ENCODE data around the gene FSCN2. TPM values are rescaled to one million over a fixed set of nuclear protein-coding genes. Genes with fewer than 3 reads are reported as not detected.
A peak's percentile ranks its signal among the peaks of the same experiment; 100 is the strongest.

The FSCN2 gene
- total and polyA plus RNA-seq, 2 donors from 2014 or later = 0.26 to 3.8 TPM

DNA sequence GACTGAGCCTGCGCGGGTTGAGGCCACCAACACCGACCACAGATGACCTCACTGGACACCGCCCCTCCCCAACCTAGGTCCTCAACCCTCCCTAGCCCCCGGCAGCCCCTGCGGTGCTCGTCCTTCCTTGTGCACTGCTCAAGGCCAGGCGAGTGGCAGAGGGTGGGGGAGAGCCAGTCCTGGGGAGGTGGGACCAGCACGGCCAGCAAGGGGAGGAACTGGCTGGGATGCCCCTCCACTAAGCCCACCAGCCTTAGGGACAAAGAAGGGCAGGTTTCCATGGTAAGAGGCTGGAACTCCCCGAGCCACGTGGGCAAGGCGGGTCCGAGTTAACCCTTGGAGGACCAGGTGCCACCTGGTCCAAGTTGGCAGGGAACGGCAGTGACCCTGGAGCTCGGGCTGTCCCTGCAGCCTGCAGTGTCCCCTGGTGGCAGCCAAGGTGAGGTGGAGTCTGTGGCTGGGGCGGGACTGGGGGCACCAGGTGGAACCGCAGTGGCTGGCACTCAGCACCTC lies 9.2 kb downstream of the FSCN2 start:
- peaks cover 9% of the 10 kb centered on the region for H3K27me3 ChIP-seq (ENCODE audit: control insufficient read depth, insufficient read depth, low read length)
- DNase-seq = peak in 4 of 5 donors; percentile 89 to 91 (median 90)
- no peak for FAIRE-seq
- H3K27ac ChIP-seq (ENCODE audit: low read depth in 2 of 2, low read length in 2 of 2) = no peak overlapping the region
- peak; percentile 70 for TF ChIP-seq CTCF (IDR thresholded peaks at IDR 0.05; ENCODE audit: borderline replicate concordance, extremely low read depth, insufficient read depth)
- H3K9ac ChIP-seq (ENCODE audit: low read length in 3 of 3) = no peak overlapping the region
- intact Hi-C loops (cut with DNase I) = no loop called here
- no peaks in the 10 kb centered on the region for H3K36me3 ChIP-seq (ENCODE audit: control insufficient read depth in 2 of 3, insufficient read depth in 3 of 3, low read length in 3 of 3)
- H3K4me3 ChIP-seq (ENCODE audit: low read length in 3 of 3) = no peak overlapping the region
- peaks cover 0 to 10% (median 0%) of the 10 kb centered on the region in 3 donors for H3K4me1 ChIP-seq (ENCODE audit: control insufficient read depth in 2 of 3, insufficient read depth in 2 of 3, low read depth in 1 of 3, low read length in 3 of 3)
- H3K9me3 ChIP-seq (ENCODE audit: control insufficient read depth in 2 of 3, insufficient read depth in 1 of 3, low read length in 3 of 3) = no peaks in the 10 kb centered on the region

- peaks cover 9% of the 10 kb centered on the region for H3K27me3 ChIP-seq (ENCODE audit: control insufficient read depth, insufficient read depth, low read length)
- no peak overlapping the region for H3K27ac ChIP-seq (ENCODE audit: low read depth in 2 of 2, low read length in 2 of 2)
- H3K4me1 ChIP-seq (ENCODE audit: control insufficient read depth in 2 of 3, insufficient read depth in 2 of 3, low read depth in 1 of 3, low read length in 3 of 3) = peaks cover 0 to 10% (median 0%) of the 10 kb centered on the region in 3 donors
- TF ChIP-seq CTCF (IDR thresholded peaks at IDR 0.05; ENCODE audit: borderline replicate concordance, extremely low read depth, insufficient read depth) = no peak
- no peaks in the 10 kb centered on the region for H3K9me3 ChIP-seq (ENCODE audit: control insufficient read depth in 2 of 3, insufficient read depth in 1 of 3, low read length in 3 of 3)
- FAIRE-seq (no peak), DNase-seq (peak in 2 of 5 donors; percentile 37 to 75)
- no peak overlapping the region for H3K4me3 ChIP-seq (ENCODE audit: low read length in 3 of 3)
- H3K9ac ChIP-seq (ENCODE audit: low read length in 3 of 3) = no peak overlapping the region
- intact Hi-C loops (cut with DNase I) = no loop called here
- H3K36me3 ChIP-seq (ENCODE audit: control insufficient read depth in 2 of 3, insufficient read depth in 3 of 3, low read length in 3 of 3) = no peaks in the 10 kb centered on the region
Observed at GRCh38 chr17:81537856-81538555, 9.8 kb downstream of the FSCN2 start.

- Histone ChIP-seq H3K36me3 (ENCODE audit: control insufficient read depth in 2 of 3, insufficient read depth in 3 of 3, low read length in 3 of 3) (peaks cover 0 to 6% (median 0%) of the 10 kb centered on the region in 3 donors), H3K27me3 (ENCODE audit: control insufficient read depth, insufficient read depth, low read length) (peaks cover 9% of the 10 kb centered on the region), H3K27ac (ENCODE audit: low read depth in 2 of 2, low read length in 2 of 2) (no peak overlapping the region), H3K9me3 (ENCODE audit: control insufficient read depth in 2 of 3, insufficient read depth in 1 of 3, low read length in 3 of 3) (no peaks in the 10 kb centered on the region), H3K4me1 (ENCODE audit: control insufficient read depth in 2 of 3, insufficient read depth in 2 of 3, low read depth in 1 of 3, low read length in 3 of 3) (peaks cover 0 to 5% (median 0%) of the 10 kb centered on the region in 3 donors), H3K4me3 (ENCODE audit: low read length in 3 of 3) (no peak overlapping the region), H3K9ac (ENCODE audit: low read length in 3 of 3) (no peak overlapping the region)
- DNase-seq = peak in 1 of 5 donors; percentile 52
- intact Hi-C loops (cut with DNase I) = no loop called here
- no peak for TF ChIP-seq CTCF (IDR thresholded peaks at IDR 0.05; ENCODE audit: borderline replicate concordance, extremely low read depth, insufficient read depth)
- FAIRE-seq = no peak
Observed at GRCh38 chr17:81538651-81539570, 10.7 kb downstream of the FSCN2 start.

Measured in kidney (tissue), 14 donors.